TTC549 (cell line): ENCODE measurements around the gene ARCN1.

Source experiments
- FAIRE-seq: peaks from 2 replicates; lab custom pipeline; 2012; peaks lifted over from hg19 to GRCh38; lab: Jason Lieb, UNC

ARCN1 gene

GRCh38 chr11:118639899-118640298, 67.7 kb downstream of the ARCN1 start:
- FAIRE-seq: no peak

DNA sequence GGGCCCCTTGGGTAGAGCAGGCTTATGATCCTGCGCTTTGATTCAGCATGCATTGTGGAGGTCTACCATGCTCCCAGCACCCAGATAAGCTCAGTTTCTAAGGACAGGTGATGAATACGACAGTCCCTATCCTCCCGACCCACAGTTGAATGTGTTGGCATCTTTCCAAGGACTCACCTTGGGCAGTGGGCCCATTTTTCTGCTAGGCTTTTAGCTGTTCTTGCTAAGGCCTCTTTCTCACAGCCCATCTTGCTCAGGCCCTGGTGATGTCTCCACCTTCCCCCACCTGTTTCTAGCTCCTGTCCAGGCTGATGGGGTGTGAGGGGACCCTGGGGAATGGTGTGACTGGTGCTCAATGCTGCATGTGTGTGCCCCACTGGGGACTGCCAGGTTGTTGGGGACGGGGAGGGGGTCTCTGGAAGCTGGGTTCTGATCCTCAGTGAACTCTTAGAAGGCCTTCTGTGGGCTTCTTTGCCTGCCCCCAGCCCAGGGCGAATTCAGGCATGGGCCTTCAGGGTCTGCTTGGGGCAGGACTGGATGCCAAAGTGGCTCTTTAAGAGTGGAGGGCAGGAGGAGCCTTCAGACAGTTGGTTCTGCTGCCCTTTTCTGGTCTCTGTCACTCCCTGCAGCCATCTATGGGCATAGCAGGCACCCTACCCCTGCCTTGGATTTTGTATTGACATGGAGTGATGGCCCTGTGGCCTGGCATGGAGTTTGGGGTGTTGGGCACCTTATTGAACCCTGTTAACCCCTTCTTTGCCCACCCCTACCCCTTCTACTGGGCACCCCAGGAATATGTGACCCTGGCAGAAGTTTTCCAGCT, 68.3 kb downstream of the ARCN1 start:
- FAIRE-seq: no peak

DNA sequence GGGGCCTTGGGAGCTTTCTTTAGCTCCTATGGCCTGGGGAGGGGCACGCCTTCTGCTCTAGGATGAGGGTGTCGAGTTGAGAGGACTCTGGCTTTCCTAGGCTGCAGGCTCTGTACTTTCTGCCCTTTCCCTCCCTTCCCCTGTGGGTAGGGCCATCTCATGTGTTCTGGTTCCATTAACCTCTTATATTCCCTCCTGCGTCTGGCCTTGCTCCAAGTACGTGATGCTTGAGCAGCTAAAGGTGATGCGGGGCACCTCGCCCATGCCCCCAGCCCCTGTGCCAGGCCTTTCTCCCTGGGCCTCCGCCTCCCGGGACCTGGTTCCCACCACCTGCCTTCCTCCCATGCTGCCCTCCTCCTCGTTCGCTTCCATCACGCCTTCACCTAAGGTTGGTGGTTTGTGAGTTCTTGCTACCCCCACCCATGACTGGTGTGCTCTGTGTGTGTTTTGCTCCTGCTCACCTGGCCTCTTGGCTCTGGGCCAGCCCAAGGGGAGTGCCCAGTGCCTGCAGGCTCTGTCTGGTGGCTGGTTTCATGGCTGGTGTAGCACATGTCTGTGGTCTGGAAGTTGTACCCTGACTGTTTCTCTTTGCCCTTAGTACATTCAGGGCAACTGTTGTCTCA, 69.3 kb downstream of the ARCN1 start:
- no peak for FAIRE-seq

- no peak for FAIRE-seq
Measured at GRCh38 chr11:118643142-118643994, 71.2 kb downstream of the ARCN1 start.

GRCh38 chr11:118643995-118644345, 71.8 kb downstream of the ARCN1 start:
- no peak for FAIRE-seq

GRCh38 chr11:118644496-118644895, 72.3 kb downstream of the ARCN1 start:
- FAIRE-seq: no peak

DNA sequence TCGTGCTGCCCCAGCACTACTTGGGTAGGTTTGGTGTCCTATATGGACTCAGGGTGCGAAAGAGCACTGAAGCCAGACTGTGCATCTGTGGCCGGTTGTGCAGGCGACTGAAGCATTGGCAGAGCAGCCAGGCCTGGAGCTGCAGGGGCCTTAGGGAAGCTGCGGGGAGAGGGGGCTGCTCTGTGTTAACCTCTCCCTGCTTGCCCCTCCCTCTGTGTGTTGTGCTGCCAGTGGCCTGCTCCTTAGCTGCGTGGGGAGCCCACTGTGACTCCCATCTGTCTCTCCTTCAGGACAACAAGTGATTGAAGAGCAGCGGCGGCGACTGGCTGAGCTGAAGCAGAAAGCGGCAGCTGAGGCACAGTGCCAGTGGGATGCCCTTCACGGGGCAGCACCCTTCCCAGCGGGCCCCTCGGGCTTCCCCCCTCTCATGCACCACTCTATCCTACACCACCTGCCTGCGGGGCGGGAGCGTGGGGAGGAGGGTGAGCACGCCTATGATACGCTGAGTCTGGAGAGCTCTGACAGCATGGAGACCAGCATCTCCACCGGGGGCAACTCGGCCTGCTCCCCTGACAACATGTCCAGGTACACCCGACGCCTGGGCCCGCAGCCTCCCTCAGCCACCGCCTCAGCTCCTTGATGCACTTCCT, 73.0 kb downstream of the ARCN1 start:
- no peak for FAIRE-seq

DNA sequence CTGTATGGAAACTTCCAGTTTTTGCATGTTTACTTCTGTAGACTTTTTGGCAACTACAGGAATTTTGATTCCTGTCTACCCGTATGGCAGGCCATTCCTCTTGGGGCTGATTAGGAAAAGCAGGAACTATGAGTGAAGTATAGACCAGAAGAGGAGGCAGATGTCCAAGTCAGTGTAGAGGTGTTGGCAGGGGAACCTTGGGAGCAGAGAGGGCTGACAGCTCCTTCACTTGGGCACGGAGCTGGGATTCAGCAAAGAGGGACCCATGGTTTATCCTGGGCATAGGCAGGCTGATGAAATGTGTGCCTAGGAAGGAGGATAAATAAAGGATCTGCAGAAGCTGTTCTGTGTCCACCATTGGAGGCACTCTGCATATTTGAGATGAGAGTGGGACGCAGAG, 74.2 kb downstream of the ARCN1 start:
- no peak for FAIRE-seq

DNA sequence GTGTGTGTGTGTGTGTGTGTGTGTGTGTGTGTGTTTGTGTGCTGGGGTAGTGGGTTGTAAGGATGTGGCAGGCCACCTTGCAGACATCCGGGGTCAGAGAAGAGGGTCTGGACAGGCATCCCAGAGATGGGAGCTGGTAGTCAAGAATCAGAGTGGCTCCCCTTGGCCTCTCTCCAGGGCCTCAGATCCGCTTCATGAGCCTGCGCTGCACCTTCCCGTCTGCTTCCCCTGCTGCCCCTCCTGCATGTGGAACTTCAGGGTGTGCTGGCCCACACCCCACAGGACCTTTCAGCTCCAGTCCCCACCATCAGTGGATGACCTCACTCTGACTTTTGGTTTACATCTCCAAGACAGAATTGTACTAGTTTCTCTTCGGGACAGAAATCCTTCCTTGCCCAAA, 76.1 kb downstream of the ARCN1 start:
- FAIRE-seq: no peak

DNA sequence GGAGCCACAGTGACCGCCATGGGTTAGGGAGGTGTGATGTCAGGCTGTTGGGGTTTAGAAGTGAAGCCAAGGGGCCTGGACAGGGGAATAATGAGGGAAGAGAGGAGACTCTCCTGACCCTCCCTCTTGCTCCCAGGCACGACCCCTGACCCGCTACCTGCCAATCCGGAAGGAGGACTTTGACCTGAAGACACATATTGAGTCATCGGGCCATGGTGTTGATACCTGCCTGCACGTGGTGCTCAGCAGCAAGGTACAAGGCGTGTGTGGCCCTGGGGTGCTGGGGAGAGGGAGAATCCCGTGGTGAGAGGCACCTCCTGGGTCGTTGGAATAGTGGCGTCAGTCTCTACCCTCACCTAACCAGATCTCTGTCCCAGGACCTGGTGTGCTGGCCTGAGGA, 77.7 kb downstream of the ARCN1 start:
- FAIRE-seq: no peak

- FAIRE-seq: no peak
Measured at GRCh38 chr11:118650366-118650765, 78.2 kb downstream of the ARCN1 start.

GRCh38 chr11:118651820-118652219, 79.6 kb downstream of the ARCN1 start:
- FAIRE-seq: no peak
